Neural cell (in vitro differentiated cells): ENCODE results near the gene TLX2.
A peak's percentile ranks its signal among the peaks of the same experiment; 100 is the strongest.

Experiments
- CTCF ChIP-seq: fragments of 450-650 bp; IDR thresholded peaks from 2 replicates; pipeline ENCODE4 v1.5.1; 2014; ENCODE audit warnings: antibody characterized with exemption, mild to moderate bottlenecking, moderate library complexity; ENCODE audit not compliant: poor library complexity, severe bottlenecking
- EP300 ChIP-seq: fragments of 450-650 bp; conservative IDR thresholded peaks from 2 replicates; pipeline ENCODE4 v1.6.1; 2014; ENCODE audit warnings: antibody characterized with exemption, mild to moderate bottlenecking, moderate library complexity; ENCODE audit not compliant: poor library complexity, severe bottlenecking
- EZH2 ChIP-seq: fragments of 200-600, 300-800 bp; shearing (Covaris generic), sonication (generic); IDR thresholded peaks from 2 replicates; pipeline ENCODE4 v1.6.1; 2014; ENCODE audit warnings: antibody characterized with exemption, low read length, borderline replicate concordance, mild to moderate bottlenecking; ENCODE audit not compliant: insufficient read depth, poor library complexity, severe bottlenecking
- POLR2AphosphoS5 ChIP-seq: IDR thresholded peaks from 2 replicates; pipeline ENCODE4 v1.6.1; 2012
- RAD21 ChIP-seq: fragments of 450-650 bp; conservative IDR thresholded peaks from 2 replicates; pipeline ENCODE4 v1.6.1; 2014; ENCODE audit warnings: antibody characterized with exemption, mild to moderate bottlenecking, moderate library complexity
- REST ChIP-seq: IDR thresholded peaks from 2 replicates; pipeline ENCODE4 v1.6.1; 2012; ENCODE audit warnings: borderline replicate concordance

GRCh38 chr2:74553892-74554819, 39.9 kb downstream of the TLX2 start, which contains the start of the genes DOK1 and LOXL3:
- TF ChIP-seq CTCF (no peak), POLR2AphosphoS5 (no peak), RAD21 (no peak), EZH2 (no peak), EP300 (peak; percentile 32), REST (peak; percentile 15)
